Stomach (tissue), 4 donors: Measurements from ENCODE around the gene DIAPH2.

ENCODE experiments used
- CTCF ChIP-seq, 7 experiments: fragments of 450-650 bp in 4 of 7; fragments of 200-600 bp in 3 of 7; sonication (generic) in 3 of 7; IDR thresholded peaks; one replicate each; pipeline ENCODE4 v1.5.1; 2016 to 2019; ENCODE audit warnings: antibody characterized with exemption in 7 of 7, control low read depth in 2 of 7, mild to moderate bottlenecking in 1 of 7
- POLR2A ChIP-seq, 4 donors: fragments of 450-650 bp; IDR thresholded peaks; one replicate each; pipeline ENCODE4 v1.6.1; 2016; ENCODE audit warnings: antibody characterized with exemption in 4 of 4, control low read depth in 2 of 4, mild to moderate bottlenecking in 1 of 4, moderate library complexity in 1 of 4

GRCh38 chrX:97551821-97552220 is 867.2 kb downstream of the DIAPH2 start:
- TF ChIP-seq CTCF (IDR thresholded peaks at IDR 0.05) (no peak), POLR2A (IDR thresholded peaks at IDR 0.05) (no peak)
